Astrocyte (in vitro differentiated cells and primary cell): ENCODE measurements around the gene UACA.
"Not testable (repeated sequence)": the region's sequence is repeated elsewhere in the genome, so short reads cannot be mapped to it uniquely, and the experiment has no call there.

ENCODE experiments used
- EZH2 ChIP-seq: IDR thresholded peaks from 2 replicates; pipeline ENCODE4 v1.6.1; 2012; ENCODE audit warnings: mild to moderate bottlenecking, low read length, inconsistent platforms; ENCODE audit not compliant: insufficient read depth
- TF ChIP-seq, protein P1 (sequence below): IDR thresholded peaks from 2 replicates; pipeline ENCODE4 v1.5.1; 2011; ENCODE audit warnings: low read depth, mild to moderate bottlenecking, inconsistent platforms, low read length, moderate library complexity; ENCODE audit not compliant: insufficient read depth

DNA sequence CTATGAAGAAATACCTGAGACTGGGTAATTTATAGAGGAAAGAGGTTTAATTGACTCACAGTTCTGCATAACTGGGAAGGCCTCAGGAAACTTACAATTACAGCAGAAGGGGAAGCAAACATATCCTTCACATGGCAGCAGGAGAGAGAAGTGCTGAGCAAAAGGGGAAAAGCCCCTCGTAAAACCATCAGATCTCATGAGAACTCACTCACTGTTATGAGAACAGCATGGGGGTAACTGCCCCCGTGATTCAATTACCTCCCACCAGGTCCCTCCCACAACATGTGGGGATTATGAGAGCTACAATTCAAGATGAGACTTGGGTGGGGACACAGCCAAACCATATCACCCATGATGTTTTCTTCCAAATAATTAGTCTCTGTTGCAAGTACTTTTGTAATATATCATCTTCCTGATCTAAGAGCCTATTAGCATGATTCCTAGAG is 147.0 kb downstream of the UACA start:
- TF ChIP-seq, protein P1, sequence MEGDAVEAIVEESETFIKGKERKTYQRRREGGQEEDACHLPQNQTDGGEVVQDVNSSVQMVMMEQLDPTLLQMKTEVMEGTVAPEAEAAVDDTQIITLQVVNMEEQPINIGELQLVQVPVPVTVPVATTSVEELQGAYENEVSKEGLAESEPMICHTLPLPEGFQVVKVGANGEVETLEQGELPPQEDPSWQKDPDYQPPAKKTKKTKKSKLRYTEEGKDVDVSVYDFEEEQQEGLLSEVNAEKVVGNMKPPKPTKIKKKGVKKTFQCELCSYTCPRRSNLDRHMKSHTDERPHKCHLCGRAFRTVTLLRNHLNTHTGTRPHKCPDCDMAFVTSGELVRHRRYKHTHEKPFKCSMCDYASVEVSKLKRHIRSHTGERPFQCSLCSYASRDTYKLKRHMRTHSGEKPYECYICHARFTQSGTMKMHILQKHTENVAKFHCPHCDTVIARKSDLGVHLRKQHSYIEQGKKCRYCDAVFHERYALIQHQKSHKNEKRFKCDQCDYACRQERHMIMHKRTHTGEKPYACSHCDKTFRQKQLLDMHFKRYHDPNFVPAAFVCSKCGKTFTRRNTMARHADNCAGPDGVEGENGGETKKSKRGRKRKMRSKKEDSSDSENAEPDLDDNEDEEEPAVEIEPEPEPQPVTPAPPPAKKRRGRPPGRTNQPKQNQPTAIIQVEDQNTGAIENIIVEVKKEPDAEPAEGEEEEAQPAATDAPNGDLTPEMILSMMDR = not testable (repeated sequence)
- TF ChIP-seq EZH2 = not testable (repeated sequence)
